GM18907 (cell line): ENCODE results near the gene AMFR.
"Not testable (repeated sequence)": the region's sequence is repeated elsewhere in the genome, so short reads cannot be mapped to it uniquely, and the experiment has no call there.

Experiments
- ATAC-seq: cut with Tn5 transposase; IDR thresholded peaks from one replicate; pipeline ENCODE4 v1.9.1; 2021; ENCODE audit warnings: mild to moderate bottlenecking, moderate library complexity; ENCODE audit not compliant: unreplicated experiment

AMFR gene

GRCh38 chr16:56396724-56397123 is 28.6 kb downstream of the AMFR start:
- not testable (repeated sequence) for ATAC-seq

- no peak for ATAC-seq
Measured at GRCh38 chr16:56389554-56389953, 35.8 kb downstream of the AMFR start.

- ATAC-seq: no peak
Measured at GRCh38 chr16:56388209-56388608, 37.1 kb downstream of the AMFR start.

- ATAC-seq: no peak
Measured at GRCh38 chr16:56387396-56387795, 37.9 kb downstream of the AMFR start.

GRCh38 chr16:56384074-56384721 is 41.1 kb downstream of the AMFR start:
- no peak for ATAC-seq

GRCh38 chr16:56382901-56383355 is 42.4 kb downstream of the AMFR start:
- ATAC-seq: no peak

- no peak for ATAC-seq
Measured at GRCh38 chr16:56382459-56382858, 42.9 kb downstream of the AMFR start.

- not testable (repeated sequence) for ATAC-seq
Measured at GRCh38 chr16:56380778-56381485, 44.4 kb downstream of the AMFR start.

GRCh38 chr16:56379044-56379443 is 46.3 kb downstream of the AMFR start:
- not testable (repeated sequence) for ATAC-seq

- ATAC-seq: not testable (repeated sequence)
Measured at GRCh38 chr16:56375792-56376191, 49.6 kb downstream of the AMFR start.

- ATAC-seq: no peak
Measured at GRCh38 chr16:56373003-56373402, 52.3 kb downstream of the AMFR start.

- ATAC-seq: no peak
Measured at GRCh38 chr16:56372013-56372634, 53.2 kb downstream of the AMFR start.

GRCh38 chr16:56371660-56371937 is 53.7 kb downstream of the AMFR start:
- ATAC-seq: no peak

- no peak for ATAC-seq
Measured at GRCh38 chr16:56370875-56371659, 54.3 kb downstream of the AMFR start.

- no peak for ATAC-seq
Measured at GRCh38 chr16:56370185-56370874, 55.0 kb downstream of the AMFR start.

GRCh38 chr16:56369202-56369601 is 56.1 kb downstream of the AMFR start:
- no peak for ATAC-seq

- no peak for ATAC-seq
Measured at GRCh38 chr16:56368545-56368944, 56.8 kb downstream of the AMFR start.

GRCh38 chr16:56367764-56368163 is 57.6 kb downstream of the AMFR start:
- ATAC-seq: no peak

GRCh38 chr16:56366945-56367344 is 58.4 kb downstream of the AMFR start:
- ATAC-seq: no peak

GRCh38 chr16:56365552-56365951 is 59.8 kb downstream of the AMFR start:
- no peak for ATAC-seq

- no peak for ATAC-seq
Measured at GRCh38 chr16:56364865-56365264, 60.5 kb downstream of the AMFR start.
